Myocyte (in vitro differentiated cells): ENCODE results near the gene NINJ2. TPM values are rescaled to one million over a fixed set of nuclear protein-coding genes. Genes with fewer than 3 reads are reported as not detected.

Source experiments
- DNase-seq: peaks from one replicate; pipeline ENCODE4 v3.0.0-alpha.2; 2012; ENCODE audit warnings: low read depth
- total RNA-seq: library from RNA; depleted of rRNA; stranded (reverse); fragments of >200 nt; gene quantifications from 2 replicates; pipeline ENCODE4 v1.2.3, GENCODE V29; 2014

Gene NINJ2
- total RNA-seq, 1 donor from 2014 or later = 0.13 TPM

DNA sequence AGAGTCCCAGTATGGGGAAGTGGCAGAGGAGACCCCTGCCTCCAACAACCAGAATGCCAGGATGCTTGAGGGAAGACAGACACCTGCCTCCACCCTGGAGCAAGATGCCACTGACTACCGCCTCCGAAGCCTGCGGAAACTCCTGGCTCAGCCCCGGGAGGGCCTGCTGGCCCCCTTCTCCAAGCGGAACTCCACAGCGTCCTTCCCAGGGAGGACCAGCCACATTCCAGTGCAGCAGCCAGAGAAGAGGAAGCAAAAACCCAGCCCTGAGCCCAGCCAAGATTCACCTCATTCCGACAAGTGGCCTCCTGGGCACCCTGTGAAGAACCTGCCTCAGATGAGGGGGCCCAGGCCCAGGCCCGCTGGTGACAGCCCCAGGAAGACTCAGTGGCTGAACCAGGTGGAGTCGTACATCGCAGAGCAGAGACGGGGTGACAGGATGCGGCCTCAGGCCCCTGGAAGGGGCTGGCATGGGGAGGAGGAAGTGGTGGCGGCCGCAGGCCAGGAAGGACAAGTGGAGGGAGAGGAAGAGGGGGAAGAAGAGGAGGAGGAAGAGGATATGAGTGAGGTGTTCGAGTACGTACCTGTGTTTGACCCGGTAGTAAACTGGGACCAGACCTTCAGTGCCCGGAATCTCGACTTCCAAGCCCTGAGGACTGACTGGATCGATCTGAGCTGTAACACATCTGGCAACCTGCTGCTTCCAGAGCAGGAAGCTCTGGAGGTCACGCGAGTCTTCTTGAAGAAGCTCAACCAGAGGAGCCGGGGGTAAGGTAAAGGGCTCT, 109.8 kb downstream of the NINJ2 start:
- no peak for DNase-seq

DNA sequence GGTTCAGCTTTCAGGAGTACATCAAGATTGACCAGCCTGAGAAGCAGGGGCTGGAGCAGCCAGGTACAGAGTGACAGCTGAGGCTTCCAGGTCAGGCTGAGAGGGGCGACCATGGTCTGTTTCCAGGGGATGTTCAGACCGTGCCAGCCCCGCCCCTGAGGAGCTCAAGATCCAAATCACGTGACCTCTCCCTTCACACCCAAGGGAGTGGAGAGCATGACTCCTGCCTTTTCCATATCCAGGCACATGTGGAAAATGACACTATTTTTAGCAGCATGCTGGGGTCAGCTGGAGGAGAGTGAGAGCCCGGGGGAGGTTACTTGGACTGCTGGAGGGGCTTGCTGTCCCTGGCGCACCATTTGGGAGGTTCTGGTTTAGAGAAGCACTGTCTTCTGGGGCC, 110.8 kb downstream of the NINJ2 start:
- DNase-seq = peak; percentile 64

DNA sequence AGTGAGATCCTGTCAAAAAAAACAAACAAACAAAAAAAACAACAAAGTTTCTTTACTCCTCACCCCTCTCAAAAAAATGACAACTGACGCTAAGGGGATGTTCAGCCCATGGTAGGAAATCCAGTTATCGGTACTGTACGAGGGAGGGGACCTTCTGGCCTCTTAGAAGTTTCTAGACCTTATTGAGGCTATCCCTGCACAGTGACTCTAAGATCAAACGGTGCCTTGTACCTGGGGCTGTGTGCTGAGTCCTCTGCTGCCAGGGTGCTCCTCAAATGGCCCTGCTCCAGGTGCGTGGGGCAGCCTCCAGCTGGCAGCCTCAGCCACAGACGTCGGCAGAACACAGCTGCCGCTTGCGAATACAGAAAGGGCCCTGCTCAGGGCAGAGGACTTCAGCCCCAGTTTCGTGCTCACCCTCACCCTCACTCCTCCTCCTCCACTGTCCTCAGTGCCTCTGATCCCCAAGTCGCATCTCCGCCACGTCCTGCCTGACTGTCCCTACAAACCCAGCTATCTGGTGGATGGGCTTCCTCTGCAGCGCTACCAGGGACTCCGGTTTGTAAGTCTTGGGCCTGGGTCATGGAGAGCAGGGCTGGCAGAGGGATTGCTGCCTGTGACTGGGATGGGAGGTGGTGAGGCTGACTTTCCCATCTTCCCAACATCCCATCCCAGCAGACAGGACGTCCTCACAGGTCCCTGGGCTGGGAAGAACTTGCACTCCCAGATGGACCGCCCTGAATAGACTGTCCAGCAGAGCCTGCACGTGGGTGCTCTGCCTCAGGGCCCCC, 112.6 kb downstream of the NINJ2 start:
- DNase-seq = no peak

DNA sequence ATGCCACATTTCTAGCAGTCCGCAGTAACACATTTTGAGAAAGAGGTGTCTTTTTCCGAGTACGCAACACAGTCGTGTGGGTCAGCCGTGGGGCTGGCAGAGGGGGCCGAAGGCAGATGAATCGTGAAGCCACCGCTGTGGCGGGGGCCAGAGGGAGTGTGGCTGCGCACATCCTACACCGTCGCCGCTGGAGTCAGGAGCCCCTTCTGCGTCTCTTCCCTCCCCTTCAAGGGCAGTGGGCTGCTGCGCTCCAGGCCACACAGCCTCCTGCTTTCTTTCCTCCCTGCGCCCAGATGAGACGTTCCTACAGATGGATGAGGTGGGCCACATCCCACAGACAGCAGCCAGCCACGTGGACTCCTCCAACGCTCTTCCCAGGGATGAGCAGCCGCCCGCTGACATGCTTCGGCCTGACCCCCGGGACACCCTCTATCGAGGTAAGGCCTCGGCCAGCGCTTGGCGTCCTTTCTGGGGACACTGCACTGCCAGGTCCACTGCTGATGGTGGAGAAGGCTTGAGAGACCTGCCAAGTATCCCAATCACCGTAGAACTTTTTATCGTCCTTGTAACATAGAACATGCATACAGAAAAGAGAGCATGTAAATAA, 113.7 kb downstream of the NINJ2 start:
- DNase-seq = no peak

DNA sequence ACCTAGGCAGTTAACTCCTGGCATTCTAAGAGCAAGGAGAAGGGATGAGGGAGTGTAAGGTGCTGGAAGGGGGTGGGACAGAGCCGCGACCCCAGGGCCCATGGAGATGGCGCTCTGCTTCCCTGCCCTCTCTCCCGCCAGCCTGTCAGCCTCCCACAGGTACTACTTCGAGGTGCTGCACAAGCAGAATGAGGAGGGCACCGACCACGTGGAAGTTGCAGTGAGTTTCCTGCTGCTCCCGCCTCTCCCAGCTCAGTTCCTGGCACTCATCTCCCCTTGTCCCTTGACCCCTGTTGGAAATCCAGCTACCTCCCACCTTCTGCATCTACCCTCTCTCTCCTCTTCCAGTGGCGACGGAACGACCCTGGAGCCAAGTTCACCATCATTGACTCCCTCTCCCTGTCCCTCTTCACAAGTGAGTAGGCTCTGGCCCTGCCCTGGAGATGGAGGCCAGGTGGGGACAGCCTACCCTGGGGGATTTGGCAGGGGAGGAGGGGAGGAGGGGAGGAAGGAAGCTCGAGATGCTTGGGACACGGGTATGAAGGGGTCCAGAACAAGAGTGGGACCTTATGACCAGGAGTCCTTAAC, 115.3 kb downstream of the NINJ2 start:
- no peak for DNase-seq

DNA sequence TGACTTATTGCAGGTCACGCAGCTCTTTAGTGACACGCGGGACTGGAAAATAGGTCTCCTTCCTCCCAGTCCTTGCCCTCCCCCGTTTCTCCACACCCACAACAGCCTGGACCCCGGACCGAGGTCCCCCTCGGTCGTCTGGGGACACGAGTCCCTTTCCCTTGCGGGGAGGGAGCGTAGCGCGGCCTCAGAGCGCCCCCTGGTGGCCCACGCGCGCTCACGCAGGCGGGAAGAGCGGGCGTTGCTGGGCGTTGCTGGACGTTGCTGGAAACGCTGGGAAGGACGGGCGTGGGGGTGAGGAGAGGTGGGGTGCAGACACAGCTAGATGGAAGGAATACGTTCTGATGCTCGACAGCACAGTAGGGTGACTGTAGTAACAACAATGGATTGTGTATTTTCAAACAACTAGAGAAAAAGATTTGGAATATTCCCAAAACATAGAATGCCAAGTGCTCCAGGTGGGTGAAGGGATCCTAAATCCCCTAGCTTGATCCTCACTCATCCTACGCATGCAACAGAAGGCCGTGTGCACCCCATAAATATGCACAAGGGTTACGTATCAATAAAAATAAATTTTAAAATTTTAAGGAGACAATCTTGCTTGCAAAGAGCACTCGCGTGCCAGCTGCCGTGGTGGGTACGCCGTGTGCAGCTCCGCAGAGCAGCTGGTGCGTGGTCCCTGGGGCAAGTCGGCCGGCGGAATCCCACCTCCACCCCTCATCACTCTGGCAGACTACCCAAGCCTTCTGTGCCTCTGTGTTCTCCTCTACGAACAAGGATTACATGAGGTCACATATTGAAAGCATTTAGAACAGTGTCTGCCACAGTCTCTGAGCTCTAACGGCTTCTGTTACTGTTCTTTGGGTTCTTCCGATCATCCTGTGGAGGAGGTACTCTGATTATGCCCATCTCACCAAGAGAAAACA, 116.1 kb downstream of the NINJ2 start:
- peak; percentile 77 for DNase-seq

DNA sequence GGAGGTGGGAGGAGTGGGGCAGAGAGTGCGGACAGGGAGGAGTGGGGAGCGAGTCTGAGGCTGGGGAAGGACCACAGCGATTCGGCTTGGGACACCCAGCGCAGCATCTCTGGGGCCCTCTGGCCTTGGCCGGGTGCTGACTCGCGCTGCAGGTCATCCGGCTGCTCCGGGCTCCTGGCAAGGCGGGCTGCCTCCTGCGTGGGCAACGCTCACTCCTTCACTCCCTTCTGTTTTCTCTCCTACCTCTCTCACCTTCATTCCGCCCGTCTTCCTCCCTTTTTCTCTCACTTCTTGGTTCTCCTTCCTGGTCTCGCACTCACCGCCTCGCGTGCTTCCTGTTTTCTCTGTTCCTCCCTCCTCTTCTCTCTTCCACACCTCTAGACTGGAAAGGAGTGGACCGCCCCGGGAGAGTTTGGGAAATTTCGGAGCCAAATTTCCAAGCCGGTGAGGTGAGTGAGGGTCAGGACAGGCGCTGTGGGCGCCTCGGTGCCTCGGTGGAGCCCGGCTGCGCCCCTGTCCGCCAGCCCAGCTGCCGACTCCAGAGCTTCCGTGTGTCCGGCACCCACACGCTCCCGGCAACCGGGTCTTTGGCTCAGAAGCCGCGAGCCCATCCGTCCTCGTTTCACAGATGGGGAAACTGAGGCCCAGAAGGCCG, 116.9 kb downstream of the NINJ2 start:
- no peak for DNase-seq

DNA sequence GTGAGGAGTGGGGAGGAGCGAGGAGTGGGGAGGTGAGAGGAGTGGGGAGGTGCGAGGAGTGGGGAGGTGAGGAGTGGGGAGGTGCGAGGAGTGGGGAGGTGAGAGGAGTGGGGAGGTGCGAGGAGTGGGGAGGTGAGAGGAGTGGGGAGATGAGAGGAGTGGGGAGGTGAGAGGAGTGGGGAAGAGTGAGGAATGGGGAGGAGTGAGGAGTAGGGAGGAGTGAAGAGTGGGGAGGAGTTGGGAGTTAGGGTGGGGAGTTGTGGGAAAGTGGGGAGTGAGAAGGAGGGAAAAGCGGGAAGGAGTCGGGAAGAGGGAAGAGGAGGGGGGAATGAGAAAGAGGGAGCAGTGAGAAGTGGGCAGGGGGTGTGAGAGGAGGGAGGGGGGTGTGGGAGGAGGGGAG, 117.4 kb downstream of the NINJ2 start:
- no peak for DNase-seq

DNA sequence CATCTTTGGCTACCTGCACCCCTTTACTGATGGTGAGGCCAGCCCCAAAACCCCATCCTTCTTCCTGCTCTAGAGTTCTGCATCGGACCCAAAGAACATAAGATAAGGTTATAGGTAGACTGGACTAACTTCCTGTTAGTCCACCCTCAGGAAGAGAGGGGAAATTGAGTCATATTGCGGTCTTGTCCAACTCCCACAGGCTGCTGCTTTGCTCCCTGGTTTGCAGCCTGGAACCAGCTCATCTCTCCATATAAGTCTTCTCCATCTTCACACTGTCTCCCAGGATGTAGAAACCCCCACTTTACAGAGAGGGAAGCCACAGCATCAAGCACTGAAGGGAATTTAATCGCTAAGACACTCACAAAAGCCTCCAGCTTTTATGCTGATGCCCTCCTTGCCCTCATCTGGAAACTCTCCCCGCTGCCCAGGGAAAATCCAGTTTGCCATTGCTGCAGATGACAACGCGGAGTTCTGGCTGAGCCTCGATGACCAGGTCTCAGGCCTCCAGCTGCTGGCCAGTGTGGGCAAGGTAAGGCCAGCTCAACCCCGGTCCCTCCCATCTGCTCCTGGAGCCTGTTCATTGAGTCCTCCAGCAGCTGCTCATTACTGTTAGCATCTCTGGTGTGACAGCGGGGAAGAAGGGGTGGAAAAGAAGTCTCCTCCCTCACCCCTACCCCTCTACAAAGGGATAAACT, 118.2 kb downstream of the NINJ2 start:
- DNase-seq = no peak

DNA sequence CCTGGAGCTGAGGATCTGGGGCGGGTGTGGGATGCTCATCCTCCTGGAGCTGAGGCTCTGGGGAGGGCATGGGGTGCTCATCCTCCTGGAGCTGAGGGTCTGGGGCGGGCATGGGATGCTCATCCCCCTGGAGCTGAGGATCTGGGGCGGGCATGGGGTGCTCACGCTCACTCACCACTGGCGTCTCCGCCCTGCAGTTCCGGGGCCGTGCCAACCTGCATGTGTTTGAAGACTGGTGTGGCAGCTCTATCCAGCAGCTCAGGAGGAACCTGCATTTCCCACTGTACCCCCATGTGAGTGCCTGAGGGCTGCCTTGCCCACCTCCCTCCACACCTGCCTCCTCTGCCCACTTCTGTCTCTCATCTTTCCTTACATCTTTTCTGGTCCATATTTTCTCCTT, 119.1 kb downstream of the NINJ2 start:
- no peak for DNase-seq

DNA sequence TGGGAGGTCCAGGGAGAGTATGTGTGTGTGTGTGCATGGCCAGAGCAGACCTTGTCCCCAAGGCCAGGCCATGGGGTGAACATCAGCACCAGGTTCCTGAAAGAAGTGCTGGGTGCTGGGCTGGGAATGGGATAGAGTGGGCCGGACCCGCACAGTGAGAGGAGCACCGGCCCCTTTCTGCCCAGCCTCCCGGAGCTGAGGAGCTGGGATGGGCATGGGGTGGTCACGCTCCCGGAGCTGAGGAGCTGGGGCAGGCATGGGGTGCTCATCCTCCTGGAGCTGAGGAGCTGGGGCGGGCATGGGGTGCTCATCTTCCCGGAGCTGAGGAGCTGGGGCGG, 120.2 kb downstream of the NINJ2 start:
- DNase-seq = no peak

DNA sequence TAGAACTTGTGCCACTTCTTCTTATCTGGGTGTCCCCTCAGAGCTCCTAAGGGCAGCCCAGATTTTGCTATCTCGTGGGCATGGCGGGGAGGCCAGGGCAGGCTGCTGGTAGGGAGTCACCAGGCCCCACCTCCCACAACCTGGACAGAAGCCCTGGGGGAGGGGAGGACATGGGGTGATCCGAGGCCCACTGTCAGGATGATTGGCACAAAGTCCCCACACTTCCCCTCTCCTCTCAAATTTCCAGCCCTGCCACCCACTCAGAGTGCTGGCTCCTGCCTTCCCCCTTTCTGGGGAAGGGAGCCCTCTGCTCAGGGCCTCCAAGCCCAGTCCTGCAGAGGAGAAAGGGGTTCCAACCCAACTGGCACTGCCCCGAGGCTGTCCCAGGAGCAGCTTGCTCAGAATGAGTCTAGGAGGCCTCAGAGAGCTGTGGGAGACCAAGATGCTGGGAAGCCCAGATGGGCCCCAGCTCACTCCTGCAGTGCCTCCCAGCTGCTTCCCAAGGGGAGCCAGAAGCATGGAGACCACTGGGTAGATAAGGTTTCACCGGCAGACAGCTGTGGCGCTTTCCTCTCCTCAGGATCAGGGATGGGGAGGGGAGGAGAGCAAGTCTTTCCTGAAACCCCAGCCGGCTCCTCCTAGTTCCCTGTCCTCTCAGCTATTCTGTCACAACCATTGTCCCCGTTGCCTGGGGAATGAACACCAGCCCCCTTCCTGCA, 120.7 kb downstream of the NINJ2 start:
- DNase-seq = peak; percentile 81

DNA sequence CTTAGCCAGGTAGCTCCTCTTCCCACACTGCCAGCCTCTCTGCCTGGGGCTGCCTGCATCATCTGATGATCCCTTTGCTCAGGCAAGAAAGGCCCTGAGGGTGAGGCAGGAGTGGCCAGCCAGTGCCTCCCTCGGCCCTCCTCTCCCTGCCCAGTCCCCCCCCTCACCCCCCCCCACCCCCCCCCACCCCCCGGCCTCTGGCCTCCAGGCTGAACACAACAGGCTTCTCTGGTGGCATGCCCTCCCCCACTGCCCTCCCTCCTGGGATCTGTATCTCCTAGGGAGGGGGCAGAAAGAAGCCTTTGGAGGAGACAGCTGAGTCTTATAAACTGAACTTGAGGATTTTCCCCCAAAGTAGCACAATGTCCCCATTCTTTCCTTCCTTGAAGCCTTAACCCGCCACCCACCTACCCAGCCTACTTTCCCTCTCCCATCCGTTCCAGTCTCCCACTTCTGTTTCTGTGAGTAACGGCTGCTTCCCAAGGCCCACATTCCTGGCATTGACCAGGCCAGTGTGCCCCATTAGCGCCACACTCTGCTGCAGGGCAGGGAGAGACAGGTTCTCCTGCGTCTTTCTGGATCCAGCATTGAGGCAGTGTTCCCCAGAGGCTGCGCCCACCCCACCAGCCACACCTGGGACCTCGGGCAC, 121.4 kb downstream of the NINJ2 start:
- no peak for DNase-seq

DNA sequence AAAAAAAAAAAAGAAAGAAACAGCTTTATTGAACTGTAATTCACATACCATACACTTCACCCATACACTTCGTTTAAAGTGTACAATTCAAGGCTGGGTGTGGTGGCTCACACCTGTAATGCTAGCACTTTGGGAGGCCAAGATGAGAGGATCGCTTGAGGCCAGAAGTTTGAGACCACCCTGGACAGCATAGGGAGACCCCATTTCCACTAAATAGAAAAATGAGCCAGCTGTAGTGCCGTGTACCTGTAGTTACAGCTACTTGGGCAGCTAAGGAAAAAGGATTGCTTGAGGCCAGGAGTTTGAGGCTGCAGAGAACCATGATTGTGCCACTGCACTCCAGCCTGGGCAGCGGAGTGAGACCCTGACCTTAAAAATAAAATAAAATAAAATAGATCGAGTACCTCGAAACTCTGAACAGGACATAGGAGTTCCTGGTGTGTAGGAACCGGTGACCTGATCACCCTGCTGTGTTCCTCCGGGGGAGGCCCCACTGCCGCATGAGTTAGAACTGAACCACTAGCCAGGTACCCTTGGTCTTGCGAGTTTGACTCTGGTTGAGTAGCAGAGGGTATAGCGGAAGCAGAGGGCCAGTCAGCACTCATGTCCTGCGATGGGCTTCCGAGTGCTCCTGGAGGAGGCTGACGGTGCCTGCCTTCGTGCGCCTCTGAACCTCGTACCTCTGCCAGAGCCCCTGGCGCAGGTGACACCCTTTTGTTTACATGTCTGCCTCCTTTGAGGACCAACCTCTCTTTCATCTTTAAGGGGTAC, 123.5 kb downstream of the NINJ2 start:
- no peak for DNase-seq

DNA sequence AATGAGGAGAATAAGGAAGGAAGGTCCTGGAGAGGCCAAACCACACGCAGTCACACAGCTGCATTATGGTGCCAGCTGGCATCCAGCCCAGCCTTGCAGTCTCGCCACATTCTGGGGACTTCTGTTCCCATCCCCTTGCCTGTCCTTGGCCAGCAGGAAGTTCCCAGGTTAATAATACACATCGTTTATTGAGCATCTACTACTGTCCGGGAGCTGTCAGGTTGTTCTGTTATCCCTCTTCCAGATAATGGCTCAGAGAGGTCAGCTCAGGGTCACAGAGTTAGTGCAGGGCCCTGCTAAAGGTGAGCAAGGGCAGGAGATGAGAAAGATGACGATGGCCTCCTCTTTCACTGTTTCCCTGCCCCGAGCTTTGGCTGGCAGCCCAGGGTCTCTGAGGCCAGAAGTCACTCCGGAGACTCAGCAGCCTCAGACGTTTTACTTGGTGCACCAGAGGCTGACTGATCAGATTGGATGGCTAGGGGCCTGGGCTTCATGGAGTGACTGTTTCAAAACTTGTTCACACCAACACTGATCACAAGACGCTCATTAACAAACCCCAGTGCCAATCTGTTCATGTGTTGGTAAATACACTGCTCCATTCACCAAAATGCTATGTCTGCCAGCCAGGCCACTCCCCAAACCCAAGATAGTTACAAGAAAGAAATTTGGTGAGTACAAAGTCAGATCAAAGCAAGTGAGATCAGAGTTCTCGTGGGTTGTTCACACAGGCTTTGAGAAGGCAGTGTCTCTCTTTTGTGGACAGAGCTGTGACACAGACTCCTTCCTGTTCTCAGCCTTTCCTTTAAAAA, 124.3 kb downstream of the NINJ2 start:
- DNase-seq = peak; percentile 87

DNA sequence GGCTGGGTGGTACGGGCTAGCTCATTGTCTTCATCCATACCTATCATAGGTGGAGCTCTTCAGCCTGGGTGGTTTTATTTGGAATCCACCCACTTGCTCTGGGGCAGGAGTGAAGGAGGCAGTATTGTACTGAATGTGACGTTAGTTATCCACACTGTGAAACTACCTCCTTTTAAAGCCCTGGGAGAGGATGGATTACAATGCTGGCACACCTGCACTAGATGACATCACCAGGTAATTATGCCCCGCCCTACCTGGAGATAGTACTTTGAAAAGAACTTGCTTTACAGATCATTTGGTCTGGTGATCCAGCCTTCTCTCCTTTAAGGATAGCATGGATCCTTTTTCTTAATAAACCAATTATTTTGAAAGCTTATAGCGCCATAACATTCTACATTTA, 125.5 kb downstream of the NINJ2 start:
- no peak for DNase-seq

DNA sequence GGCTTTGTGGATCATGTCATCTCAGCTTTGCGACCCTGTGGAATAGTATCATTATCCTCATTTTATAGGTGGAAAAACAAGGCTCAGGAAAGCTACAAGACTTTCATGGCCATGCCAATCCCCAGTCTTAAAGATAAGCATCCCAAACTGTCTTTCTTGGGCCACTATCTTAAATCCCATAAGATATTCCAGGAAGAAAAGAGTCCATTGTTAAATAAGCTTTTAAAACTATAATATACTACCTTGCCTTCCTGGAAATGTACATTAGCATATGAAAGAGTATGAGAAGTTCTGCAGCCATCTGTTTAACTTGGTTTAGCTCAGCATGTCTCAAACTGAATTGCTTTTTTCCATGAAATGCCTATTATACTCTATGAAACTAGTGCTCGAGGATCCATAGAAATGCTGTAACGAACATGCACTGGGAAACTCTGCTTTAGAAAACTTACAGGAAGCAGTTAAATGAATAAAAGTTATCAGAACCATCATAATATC, 126.4 kb downstream of the NINJ2 start:
- DNase-seq = no peak
